D721Med (cell line): ENCODE data around the gene DRG2.

ENCODE experiments used
- DNase-seq: peaks from one replicate; pipeline ENCODE4 v3.0.0; 2011; ENCODE audit warnings: low spot score; ENCODE audit not compliant: insufficient read length
- FAIRE-seq: peaks from 2 replicates; lab custom pipeline; 2011; peaks lifted over from hg19 to GRCh38; lab: Jason Lieb, UNC
- TF ChIP-seq, protein P1 (sequence below): IDR thresholded peaks from 2 replicates; pipeline ENCODE4 v1.5.1; 2012; ENCODE audit warnings: mild to moderate bottlenecking, control low read depth; ENCODE audit not compliant: insufficient read depth; ENCODE audit errors: missing control alignments

Gene DRG2

DNA sequence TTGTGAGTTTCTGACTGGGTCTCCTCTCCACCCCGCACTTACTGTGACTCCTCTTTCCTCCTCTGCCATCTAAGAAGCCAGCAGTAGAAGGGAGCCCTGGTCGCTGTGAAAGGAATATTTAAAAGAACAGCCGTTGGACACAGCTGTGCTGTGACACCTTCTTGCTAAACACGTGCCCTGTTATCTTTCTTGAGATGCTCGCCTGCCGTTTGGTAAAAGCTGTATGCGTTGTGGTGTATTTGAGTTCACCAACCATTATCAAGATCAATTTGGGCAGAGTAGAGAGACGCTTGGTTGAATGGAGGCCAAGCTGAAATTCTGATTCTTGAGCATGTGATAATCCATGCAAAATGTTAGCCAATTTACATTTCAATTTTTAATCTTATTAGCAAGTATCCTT lies 44.8 kb upstream of the DRG2 start:
- DNase-seq, result no peak
- FAIRE-seq, result no peak
- TF ChIP-seq, protein P1, sequence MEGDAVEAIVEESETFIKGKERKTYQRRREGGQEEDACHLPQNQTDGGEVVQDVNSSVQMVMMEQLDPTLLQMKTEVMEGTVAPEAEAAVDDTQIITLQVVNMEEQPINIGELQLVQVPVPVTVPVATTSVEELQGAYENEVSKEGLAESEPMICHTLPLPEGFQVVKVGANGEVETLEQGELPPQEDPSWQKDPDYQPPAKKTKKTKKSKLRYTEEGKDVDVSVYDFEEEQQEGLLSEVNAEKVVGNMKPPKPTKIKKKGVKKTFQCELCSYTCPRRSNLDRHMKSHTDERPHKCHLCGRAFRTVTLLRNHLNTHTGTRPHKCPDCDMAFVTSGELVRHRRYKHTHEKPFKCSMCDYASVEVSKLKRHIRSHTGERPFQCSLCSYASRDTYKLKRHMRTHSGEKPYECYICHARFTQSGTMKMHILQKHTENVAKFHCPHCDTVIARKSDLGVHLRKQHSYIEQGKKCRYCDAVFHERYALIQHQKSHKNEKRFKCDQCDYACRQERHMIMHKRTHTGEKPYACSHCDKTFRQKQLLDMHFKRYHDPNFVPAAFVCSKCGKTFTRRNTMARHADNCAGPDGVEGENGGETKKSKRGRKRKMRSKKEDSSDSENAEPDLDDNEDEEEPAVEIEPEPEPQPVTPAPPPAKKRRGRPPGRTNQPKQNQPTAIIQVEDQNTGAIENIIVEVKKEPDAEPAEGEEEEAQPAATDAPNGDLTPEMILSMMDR, result no peak

DNA sequence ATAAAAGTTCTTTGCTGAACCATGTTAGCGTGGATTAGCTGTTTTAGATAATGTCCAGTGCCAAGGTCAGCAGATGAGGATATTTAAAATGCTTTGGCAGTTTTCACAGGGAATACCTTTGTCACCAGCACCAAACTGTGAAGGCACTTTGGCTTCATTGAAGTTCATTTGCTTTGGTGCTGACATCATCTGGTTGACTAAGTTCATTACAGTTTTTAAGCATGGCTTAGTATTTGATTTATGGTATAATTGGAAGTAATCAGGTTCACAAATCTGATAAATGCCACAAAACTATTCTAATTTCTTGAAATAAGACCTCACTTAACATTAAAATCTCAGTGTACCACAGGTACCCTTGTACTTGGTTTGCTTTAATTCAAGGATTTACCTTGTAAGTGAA lies 44.3 kb upstream of the DRG2 start:
- TF ChIP-seq, protein P1, result peak; percentile 12
- no peak for FAIRE-seq
- DNase-seq, result no peak

DNA sequence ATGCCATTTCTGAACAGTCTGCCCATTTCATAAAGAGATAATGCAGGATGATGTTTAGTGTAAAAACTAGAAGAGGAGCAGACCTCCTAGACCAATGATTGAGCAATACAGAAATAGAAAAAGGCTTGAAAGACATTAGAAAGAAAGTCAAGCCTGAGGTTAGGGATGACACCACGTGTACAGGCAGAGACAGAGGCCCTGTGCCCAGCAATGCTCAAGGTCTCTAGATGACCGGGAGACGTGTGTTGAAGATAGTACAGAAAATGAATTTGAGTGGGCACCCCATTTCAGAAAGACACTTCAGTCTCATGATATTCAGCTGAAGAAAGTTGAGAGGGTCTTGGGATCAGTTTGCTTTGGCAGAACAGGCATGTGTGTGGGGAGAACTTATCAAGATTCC lies 43.1 kb upstream of the DRG2 start:
- FAIRE-seq, result no peak
- no peak for DNase-seq
- TF ChIP-seq, protein P1, result no peak

DNA sequence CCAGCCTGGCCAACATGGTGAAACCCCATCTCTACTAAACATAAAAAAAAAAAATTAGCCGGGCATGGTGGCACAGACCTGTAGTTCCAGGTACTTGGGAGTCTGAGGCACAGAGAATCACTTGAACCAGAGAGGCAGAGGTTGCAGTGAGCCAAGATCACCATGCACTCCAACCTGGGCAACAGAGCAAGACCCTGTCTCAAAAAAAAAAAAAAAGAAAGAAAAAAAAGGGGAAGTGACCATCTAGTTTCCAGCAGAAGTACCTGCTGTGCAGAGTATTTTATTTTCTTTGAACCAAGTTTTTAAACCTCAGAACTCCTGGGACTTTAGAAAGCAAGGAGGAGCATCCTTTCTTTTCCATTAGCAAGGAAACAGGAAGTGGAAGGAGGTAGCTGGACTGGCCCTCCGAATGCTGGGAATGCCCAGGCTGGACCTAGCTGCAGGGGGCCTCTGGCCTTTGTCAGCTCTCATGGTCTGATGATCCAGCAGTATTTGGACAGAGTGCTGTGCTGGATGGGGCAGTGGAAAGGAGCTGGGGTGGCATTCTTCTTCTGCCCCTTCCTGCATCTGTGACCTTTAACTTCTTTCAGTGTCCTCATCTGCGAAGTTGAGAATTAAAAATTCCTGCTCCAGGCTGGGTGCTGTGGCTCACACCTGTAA lies 41.9 kb upstream of the DRG2 start:
- TF ChIP-seq, protein P1, result no peak

DNA sequence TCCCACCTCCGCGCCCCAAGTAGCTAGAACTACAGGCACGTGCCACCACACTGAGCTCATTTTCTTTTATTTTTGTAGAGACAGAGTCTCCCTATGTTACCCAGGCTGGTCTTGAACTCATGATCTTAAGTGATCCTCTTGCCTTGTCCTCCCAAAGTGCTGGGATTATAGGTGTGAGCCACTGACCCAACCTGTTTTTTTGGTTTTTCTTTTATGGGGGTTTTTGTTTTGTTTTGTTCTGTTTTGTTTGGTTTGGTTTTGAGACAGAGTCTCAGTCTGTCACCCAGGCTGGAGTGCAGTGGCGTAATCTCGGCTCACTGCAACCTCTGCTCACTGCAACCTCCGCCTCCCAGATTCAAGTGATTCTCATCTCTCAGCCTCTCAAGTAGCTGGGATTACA lies 32.2 kb upstream of the DRG2 start:
- DNase-seq (no peak), FAIRE-seq (no peak)
- TF ChIP-seq, protein P1, result no peak

More for the DNA sequence above, 41.9 kb upstream of the DRG2 start:
- FAIRE-seq (no peak), DNase-seq (no peak)

DNA sequence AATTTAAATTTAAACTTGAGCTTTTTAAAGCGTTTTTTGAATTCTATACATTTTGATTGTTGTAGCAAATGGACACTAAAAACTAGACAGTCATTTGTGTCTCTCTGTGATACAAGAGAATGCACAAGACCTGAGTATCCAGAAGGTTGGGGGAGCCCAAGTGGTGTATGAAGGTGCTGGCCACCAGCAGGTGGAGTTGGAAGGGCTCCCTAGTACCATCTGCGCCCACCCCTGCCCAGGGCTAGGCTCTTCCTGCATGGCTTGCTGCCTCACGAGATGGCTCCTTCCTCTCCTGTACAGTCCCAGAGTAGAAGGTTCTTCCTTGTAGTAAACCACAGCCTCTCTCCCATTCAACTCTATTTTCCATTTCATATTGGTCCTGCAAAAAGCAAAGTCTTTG lies 31.5 kb upstream of the DRG2 start:
- DNase-seq (no peak), FAIRE-seq (no peak)
- TF ChIP-seq, protein P1, result no peak

DNA sequence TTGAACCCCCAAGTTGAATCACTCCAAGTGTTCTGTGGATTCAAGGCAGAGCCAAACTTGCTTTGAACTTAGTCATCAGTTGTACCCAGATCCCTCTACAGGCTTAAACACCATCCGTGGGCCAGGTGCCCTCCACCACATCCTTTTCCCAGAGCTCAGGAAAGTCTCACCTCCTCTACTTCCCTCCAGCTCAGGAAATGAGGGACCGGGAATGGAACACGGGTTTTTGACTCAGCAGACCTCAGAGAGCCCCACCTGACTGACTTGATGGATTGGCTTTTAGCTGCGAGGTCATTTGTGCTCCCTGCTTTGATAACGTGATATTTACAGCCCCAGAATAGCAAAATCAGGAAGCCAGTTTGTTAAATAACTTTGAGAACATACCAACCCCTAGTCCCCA lies 28.5 kb upstream of the DRG2 start:
- FAIRE-seq (no peak), DNase-seq (no peak)
- TF ChIP-seq, protein P1, result no peak
